GM21528 (cell line): Measurements from ENCODE around the gene C1QL1.

ENCODE experiments used
- ATAC-seq: cut with Tn5 transposase; IDR thresholded peaks from one replicate; pipeline ENCODE4 v1.9.1; 2021; ENCODE audit warnings: mild to moderate bottlenecking, moderate library complexity; ENCODE audit not compliant: unreplicated experiment, low FRiP score

The C1QL1 gene

DNA sequence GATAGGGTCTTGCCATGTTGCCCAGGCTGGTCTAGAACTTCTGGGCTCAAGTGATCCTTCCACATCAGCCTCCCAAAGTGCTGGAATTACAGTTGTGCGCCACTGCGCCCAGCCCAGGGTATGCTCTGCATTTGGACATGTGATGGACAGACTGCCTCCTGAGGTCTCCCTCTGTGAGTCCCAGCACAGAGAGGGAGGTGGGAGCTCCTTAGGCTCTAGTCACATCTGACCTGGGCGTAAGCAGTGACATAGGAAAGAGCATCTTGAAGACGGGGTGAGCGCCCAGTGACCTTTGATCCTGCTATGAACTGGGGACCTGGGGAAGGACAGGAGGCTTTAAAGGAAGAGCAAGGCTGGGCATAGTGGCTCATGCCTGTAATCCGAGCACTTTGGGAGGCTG, 50.6 kb downstream of the C1QL1 start:
- no peak for ATAC-seq

GRCh38 chr17:44916781-44917241, 51.3 kb downstream of the C1QL1 start:
- no peak for ATAC-seq

DNA sequence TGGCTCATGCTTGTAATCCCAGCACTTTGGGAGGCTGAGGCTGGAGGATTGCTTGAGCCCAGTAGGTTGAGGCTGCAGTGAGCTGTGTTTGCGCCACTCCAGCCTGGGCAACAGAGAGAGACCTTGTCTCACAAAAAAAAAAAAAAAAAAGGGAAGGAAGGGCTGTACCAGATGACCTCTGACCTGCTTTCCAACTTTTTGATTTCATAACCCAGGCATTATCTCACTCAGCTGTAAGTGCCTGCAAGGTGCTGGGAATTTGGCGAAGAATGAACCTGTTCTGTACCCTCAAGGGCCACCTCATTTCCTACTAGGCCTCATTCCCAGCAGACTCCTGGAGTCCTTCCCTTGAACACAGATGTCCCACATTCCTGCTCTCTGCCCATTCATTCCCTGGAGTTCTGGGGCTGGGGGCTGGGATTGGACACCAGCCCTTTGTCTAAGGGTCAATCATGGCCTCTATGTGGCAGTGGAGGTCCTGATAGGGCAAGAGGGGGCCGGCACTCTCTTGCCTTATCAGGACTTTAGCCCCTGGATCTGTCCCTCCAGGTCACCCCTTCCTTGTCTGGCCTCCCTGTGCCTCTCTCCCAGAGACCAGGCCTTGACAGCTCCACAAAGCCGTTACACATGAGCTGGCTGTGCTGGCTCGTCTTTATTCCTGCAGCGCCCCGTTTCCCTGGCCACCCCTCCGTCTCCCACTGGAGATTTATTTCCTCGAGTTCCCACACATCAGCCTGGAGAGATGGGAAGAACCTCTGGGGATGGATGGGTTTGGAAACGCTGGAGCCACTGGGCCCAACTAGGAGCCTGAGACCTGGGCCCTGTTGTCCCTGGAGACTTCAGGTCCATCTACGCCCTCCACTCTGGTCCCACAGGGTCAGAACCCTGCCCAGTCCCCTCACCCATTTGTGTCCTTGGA, 52.0 kb downstream of the C1QL1 start:
- ATAC-seq: no peak

GRCh38 chr17:44915321-44915726, 52.8 kb downstream of the C1QL1 start, which contains the start of gene GFAP:
Gene GFAP, minus strand, starts transcription at chr17:44915500. Its CDS starts 14 bp downstream, at chr17:44915486.
- ATAC-seq: no peak

DNA sequence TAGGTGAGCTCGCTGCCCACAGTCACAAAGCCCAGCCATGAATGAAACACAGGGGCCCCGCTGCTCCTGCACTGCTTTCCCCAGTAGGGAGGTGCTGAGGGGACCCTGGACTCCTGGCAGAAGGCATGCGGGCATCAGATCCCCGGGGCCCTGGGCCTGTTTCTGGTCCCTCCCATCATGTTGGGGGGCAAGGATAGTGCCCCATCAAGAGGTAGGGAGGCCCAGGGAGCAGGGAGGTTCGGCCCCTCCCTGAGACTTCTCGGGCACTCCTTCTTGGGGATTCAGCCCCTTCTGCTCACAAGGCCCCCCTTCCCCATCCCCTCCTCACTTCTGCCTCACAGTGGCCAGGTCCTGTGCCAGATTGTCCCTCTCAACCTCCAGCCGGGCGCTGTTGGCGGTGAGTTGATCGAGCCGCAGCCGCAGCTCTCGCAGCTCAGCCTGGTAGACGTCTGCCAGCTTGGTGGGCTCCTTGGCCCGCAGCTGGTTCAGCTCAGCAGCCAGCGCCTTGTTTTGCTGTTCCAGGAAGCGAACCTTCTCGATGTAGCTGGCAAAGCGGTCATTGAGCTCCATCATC, 53.3 kb downstream of the C1QL1 start:
- ATAC-seq: no peak

DNA sequence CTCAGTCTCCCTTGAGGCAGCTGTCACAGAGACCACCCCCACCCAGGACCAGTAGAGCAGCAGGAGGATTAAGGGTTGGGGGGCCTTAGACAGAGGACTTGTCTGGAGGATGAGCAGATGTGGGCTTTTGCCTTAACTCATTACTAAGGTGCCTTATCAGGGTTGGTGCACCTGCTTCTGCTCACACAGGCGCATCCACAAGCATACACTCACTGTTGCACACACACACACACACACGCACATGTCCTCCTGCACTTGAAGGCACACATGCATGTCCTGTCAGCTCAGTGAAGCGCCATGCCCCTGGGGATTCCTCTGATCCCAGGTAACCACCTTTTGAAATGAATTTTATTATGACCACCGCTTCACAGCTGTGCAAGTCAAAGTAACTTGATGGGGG, 54.0 kb downstream of the C1QL1 start:
- no peak for ATAC-seq

DNA sequence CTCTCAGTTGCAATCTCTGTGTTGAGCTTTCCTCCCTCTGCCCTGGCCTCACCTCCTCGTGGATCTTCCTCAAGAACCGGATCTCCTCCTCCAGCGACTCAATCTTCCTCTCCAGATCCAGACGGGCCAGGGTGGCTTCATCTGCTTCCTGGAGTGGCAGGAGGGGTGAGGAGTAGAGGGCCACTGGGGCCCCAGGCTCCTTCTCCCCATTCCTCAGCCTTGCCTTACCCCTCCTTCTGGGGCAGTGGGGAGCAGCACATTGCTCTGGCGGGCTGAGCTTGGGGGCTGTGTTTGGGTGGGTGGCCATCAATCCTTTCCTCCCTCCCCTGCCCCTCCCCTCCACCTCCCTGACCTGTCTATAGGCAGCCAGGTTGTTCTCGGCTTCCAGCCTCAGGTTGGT, 54.4 kb downstream of the C1QL1 start:
- ATAC-seq: no peak

GRCh38 chr17:44912763-44913544, 55.1 kb downstream of the C1QL1 start:
- no peak for ATAC-seq

DNA sequence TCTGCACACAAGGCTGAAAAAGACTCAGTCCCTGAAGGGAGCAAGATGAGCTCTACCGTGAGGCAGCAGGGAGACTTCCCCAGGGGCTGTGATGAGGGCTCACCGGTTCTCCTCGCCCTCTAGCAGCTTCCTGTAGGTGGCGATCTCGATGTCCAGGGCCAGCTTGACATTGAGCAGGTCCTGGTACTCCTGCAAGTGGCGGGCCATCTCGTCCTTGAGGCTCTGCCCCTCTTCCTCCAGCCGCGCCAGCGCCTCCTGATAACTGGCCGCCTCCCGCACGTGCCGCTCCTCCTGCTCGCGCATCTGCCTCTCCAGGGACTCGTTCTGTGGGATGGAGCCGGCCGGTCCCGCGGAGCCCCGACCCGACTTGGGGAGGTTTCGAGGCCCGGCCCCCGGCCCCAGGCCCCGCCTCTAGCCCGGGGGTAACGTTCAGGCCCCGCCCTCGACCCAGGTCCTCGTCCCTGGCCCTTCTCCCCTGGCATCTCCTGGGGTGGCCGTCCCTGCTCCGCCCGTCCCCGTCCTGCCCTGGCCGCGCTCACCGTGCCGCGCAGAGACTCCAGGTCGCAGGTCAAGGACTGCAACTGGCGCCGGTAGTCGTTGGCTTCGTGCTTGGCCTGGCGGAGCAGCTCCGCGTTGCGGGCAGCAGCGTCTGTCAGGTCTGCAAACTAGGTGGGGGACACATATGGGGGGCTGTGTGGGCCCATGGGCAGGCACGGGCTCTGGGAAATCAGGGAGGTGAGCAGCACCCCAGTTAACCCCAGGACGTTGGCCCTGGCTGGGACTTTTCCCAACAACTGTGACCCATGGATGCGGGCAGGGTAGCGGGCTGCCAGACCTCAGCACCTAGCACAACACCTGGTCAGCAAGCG, 56.7 kb downstream of the C1QL1 start:
- no peak for ATAC-seq

DNA sequence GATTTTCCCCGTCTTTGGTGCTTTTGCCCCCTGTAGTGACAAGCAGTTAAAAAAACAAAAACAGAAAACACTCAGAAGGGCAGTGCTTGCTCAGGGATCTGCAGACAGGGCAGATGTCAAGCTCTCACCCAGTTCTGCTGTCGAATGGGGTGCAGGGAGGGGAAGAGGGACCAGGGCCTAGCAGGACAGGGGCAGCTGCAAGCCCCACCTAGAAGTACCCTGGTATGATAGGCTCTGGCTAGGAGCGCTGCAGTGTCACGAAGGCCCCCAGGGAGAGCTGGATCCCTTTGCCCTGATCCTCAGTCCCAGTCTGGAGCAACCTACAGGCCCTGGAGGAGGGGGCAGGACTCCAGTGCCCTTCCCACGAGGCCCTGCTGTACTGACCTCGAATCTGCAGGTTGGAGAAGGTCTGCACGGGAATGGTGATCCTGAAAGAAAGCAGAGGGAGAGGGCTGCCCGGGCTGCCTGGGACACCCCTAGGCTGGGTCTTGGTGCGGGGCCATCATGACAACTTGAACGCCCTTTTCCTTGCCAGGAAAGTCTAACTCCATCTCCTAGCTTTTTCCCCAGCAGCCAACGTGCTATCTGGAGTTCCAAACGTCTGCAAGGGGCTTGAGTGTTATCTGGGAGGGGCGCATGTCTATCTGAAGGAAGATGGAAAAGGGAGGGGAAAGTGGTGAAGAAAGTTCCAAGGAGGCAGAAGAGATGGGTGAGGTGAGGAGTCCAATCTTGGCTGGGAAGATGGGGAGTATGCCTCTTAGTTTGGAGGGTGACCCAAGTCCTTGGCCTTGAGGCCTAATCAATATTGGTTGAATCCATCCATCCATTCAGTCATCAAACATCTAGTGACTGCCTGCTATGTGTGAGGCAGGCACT, 57.6 kb downstream of the C1QL1 start:
- ATAC-seq: no peak
